Fibroblast of lung (primary cell): ENCODE results near the gene FREM1. TPM values are rescaled to one million over a fixed set of nuclear protein-coding genes. Genes with fewer than 3 reads are reported as not detected.

Experiments used
- DNase-seq, 2 donors: peaks; one replicate each; pipeline versions ENCODE4 v3.0.0 to v3.0.0-alpha.2; 2010; ENCODE audit warnings: low read depth in 2 of 2
- H2AFZ ChIP-seq: 2 replicates; pipeline ENCODE4 v1.5.1; 2012; ENCODE audit warnings: low read length, control low read depth, inconsistent platforms
- H3K27ac ChIP-seq: 2 replicates; pipeline ENCODE4 v1.5.1; 2011; ENCODE audit warnings: low read length, control low read depth; ENCODE audit not compliant: insufficient read depth
- H3K27me3 ChIP-seq: 2 replicates; pipeline ENCODE4 v1.5.1; 2011; ENCODE audit warnings: mild to moderate bottlenecking, low read length; ENCODE audit not compliant: control insufficient read depth, insufficient read depth
- H3K36me3 ChIP-seq: 2 replicates; pipeline ENCODE4 v1.5.1; 2011; ENCODE audit warnings: low read length; ENCODE audit not compliant: control insufficient read depth, insufficient read depth
- H3K4me1 ChIP-seq: 2 replicates; pipeline ENCODE4 v1.5.1; 2011; ENCODE audit warnings: low read length; ENCODE audit not compliant: control insufficient read depth, insufficient read depth; ENCODE audit errors: extremely low read depth
- H3K4me2 ChIP-seq: 2 replicates; pipeline ENCODE4 v1.5.1; 2011; ENCODE audit warnings: low read length, control low read depth; ENCODE audit not compliant: insufficient read depth; ENCODE audit errors: extremely low read depth
- H3K4me3 ChIP-seq, 4 experiments: fragments of 200-600 bp in 1 of 4; sonication (generic) in 1 of 4; replicated peaks in 1 of 4; 2 replicates each; pipeline ENCODE4 v1.5.1; 2011 to 2016; ENCODE audit warnings: low read length in 4 of 4, low read depth in 3 of 4, mild to moderate bottlenecking in 3 of 4, control low read depth in 2 of 4, inconsistent platforms in 1 of 4, mixed read lengths in 1 of 4; ENCODE audit not compliant: insufficient read depth in 1 of 4; ENCODE audit errors: control extremely low read depth in 1 of 4
- H3K79me2 ChIP-seq: 2 replicates; pipeline ENCODE4 v1.5.1; 2012; ENCODE audit warnings: mild to moderate bottlenecking, low read length, inconsistent platforms; ENCODE audit not compliant: control insufficient read depth, insufficient read depth
- H3K9ac ChIP-seq: 2 replicates; pipeline ENCODE4 v1.5.1; 2011; ENCODE audit warnings: mild to moderate bottlenecking, low read length, control low read depth; ENCODE audit not compliant: insufficient read depth
- H3K9me3 ChIP-seq: 2 replicates; pipeline ENCODE4 v1.5.1; 2012; ENCODE audit warnings: low read depth, low read length; ENCODE audit not compliant: control insufficient read depth, insufficient read depth
- H4K20me1 ChIP-seq: 2 replicates; pipeline ENCODE4 v1.5.1; 2011; ENCODE audit warnings: low read length; ENCODE audit not compliant: control insufficient read depth, insufficient read depth; ENCODE audit errors: extremely low read depth
- EZH2 ChIP-seq: IDR thresholded peaks from 2 replicates; pipeline ENCODE4 v1.5.1; 2012; ENCODE audit warnings: low read length, control low read depth, mild to moderate bottlenecking; ENCODE audit errors: missing control alignments
- polyA plus RNA-seq, 2 donors: library from polyadenylated mRNA; depleted of rRNA in 1 of 2; stranded (reverse) in 1 of 2; unstranded in 1 of 2; fragments of >200 nt; gene quantifications; 2 replicates each; pipeline ENCODE4 v1.2.1, GENCODE V29; 2011 to 2012; ENCODE audit warnings: missing spikeins in 1 of 2
- total RNA-seq: library from RNA; depleted of rRNA; stranded (reverse); fragments of >200 nt; gene quantifications from 2 replicates; pipeline ENCODE4 v1.2.1, GENCODE V29; 2014
- TF ChIP-seq, protein P1 (sequence below), 2 donors: IDR thresholded peaks in 1 of 2; conservative IDR thresholded peaks in 1 of 2; 1 replicate in 1 of 2; 2 replicates in 1 of 2; pipeline ENCODE4 v1.5.1; 2011 to 2012; ENCODE audit warnings: low read length in 2 of 2, control low read depth in 1 of 2, inconsistent platforms in 1 of 2, low read depth in 1 of 2, mild to moderate bottlenecking in 1 of 2

FREM1 gene
- total and polyA plus RNA-seq, 2 donors (not counting 1 experiment from before 2014, with no cell fraction given) = under 0.01 to 0.01 TPM

DNA sequence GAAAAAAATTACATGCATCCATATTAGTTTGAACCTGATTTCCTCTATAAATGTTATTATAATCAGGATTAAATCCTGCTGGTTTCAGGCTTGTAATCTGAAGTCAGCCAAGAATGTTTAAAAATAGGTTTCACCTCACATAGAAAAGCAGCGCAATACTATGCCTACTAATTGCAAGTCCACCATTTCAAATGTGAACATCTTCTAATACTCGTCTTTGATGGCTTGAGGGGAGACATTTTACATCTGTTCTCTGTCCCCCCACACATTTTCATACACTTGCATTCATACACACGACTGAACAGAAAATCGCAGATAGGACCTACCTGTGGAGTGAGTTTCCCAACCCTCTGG, 41.8 kb downstream of the FREM1 start:
- no peak for TF ChIP-seq EZH2
- TF ChIP-seq, protein P1, sequence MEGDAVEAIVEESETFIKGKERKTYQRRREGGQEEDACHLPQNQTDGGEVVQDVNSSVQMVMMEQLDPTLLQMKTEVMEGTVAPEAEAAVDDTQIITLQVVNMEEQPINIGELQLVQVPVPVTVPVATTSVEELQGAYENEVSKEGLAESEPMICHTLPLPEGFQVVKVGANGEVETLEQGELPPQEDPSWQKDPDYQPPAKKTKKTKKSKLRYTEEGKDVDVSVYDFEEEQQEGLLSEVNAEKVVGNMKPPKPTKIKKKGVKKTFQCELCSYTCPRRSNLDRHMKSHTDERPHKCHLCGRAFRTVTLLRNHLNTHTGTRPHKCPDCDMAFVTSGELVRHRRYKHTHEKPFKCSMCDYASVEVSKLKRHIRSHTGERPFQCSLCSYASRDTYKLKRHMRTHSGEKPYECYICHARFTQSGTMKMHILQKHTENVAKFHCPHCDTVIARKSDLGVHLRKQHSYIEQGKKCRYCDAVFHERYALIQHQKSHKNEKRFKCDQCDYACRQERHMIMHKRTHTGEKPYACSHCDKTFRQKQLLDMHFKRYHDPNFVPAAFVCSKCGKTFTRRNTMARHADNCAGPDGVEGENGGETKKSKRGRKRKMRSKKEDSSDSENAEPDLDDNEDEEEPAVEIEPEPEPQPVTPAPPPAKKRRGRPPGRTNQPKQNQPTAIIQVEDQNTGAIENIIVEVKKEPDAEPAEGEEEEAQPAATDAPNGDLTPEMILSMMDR (conservative IDR thresholded peaks at IDR 0.05 in 1 of 2, IDR thresholded peaks at IDR 0.05 in 1 of 2; ENCODE audit: low read depth in 1 of 2, low read length in 2 of 2) = no peak
- no peaks in the 10 kb centered on the region for H3K27me3 ChIP-seq
- H3K79me2 ChIP-seq = no peaks in the 10 kb centered on the region
- H4K20me1 ChIP-seq = no peaks in the 10 kb centered on the region
- H3K4me2 ChIP-seq = no peak overlapping the region
- no peak overlapping the region for H3K4me3 ChIP-seq
- no peak overlapping the region for H3K27ac ChIP-seq
- no peak for DNase-seq
- no peak overlapping the region for H2AFZ ChIP-seq
- H3K4me1 ChIP-seq = no peaks in the 10 kb centered on the region
- H3K9ac ChIP-seq = no peak overlapping the region
- no peaks in the 10 kb centered on the region for H3K36me3 ChIP-seq
- no peaks in the 10 kb centered on the region for H3K9me3 ChIP-seq

DNA sequence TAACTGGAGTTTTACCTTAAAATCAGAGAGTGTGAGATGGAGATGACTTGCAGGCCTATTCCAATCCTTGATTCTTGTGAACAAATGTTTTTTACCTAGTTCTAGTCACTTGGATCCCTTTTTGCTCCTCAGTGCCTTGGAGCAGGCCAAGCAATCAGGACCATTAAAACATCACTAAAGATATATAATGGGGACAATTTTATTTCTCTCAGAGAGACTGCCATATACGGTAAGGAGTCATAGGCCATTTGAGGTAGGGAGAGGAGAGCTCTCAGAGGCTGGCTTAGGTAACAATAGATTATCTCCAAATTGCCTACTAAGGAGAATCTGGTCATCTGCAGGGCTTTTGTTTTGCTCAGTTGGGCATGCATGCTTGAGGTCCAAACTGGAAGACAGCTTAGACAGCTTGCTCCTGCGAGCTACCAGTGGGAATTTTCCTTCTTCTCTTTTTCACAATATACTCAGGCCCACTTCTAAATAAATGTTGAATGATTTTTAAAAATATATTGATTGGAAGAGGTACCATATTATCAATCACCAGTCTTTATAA, 44.0 kb downstream of the FREM1 start:
- no peaks in the 10 kb centered on the region for H3K79me2 ChIP-seq
- H3K27me3 ChIP-seq = no peaks in the 10 kb centered on the region
- H3K9me3 ChIP-seq = no peaks in the 10 kb centered on the region
- no peak overlapping the region for H3K4me3 ChIP-seq
- no peak overlapping the region for H3K4me2 ChIP-seq
- H4K20me1 ChIP-seq = no peaks in the 10 kb centered on the region
- H2AFZ ChIP-seq = no peak overlapping the region
- TF ChIP-seq, protein P1 (conservative IDR thresholded peaks at IDR 0.05 in 1 of 2, IDR thresholded peaks at IDR 0.05 in 1 of 2; ENCODE audit: low read depth in 1 of 2, low read length in 2 of 2) = no peak
- DNase-seq = no peak
- no peak overlapping the region for H3K9ac ChIP-seq
- H3K27ac ChIP-seq = no peak overlapping the region
- H3K4me1 ChIP-seq = no peaks in the 10 kb centered on the region
- no peaks in the 10 kb centered on the region for H3K36me3 ChIP-seq

DNA sequence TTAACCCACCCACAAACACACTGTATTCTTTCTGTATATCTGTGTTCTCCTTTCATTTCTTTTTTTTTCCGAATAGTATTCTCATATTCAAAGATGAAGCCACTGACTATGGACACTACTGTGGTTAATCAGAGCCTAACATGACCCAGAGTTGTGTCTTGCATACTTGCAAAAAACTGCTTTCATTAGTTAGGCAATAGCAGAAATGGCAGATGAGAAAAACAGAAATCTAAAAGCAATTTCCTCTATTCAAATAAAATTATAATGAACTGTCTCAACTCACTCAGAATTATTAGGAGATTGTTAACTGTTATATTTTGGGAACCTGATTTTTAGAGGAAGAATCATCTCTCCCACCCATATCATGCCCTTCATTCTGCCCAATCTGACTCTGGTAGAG, 45.9 kb downstream of the FREM1 start:
- DNase-seq = no peak
- no peaks in the 10 kb centered on the region for H4K20me1 ChIP-seq
- H3K79me2 ChIP-seq = no peaks in the 10 kb centered on the region
- H3K4me1 ChIP-seq = no peaks in the 10 kb centered on the region
- H2AFZ ChIP-seq = no peak overlapping the region
- H3K4me3 ChIP-seq = no peak overlapping the region
- no peak overlapping the region for H3K9ac ChIP-seq
- H3K27ac ChIP-seq = no peak overlapping the region
- TF ChIP-seq, protein P1 (conservative IDR thresholded peaks at IDR 0.05 in 1 of 2, IDR thresholded peaks at IDR 0.05 in 1 of 2; ENCODE audit: low read depth in 1 of 2, low read length in 2 of 2) = no peak
- no peak for TF ChIP-seq EZH2
- H3K9me3 ChIP-seq = no peaks in the 10 kb centered on the region
- no peaks in the 10 kb centered on the region for H3K36me3 ChIP-seq
- no peaks in the 10 kb centered on the region for H3K27me3 ChIP-seq
- H3K4me2 ChIP-seq = no peak overlapping the region
